Neural cell (in vitro differentiated cells): ENCODE results near the gene FREY1.

Source experiments
- POLR2AphosphoS5 ChIP-seq: IDR thresholded peaks from 2 replicates; pipeline ENCODE4 v1.6.1; 2012
- TAF1 ChIP-seq: IDR thresholded peaks from 2 replicates; pipeline ENCODE4 v1.6.1; 2012; ENCODE audit warnings: low read depth

DNA sequence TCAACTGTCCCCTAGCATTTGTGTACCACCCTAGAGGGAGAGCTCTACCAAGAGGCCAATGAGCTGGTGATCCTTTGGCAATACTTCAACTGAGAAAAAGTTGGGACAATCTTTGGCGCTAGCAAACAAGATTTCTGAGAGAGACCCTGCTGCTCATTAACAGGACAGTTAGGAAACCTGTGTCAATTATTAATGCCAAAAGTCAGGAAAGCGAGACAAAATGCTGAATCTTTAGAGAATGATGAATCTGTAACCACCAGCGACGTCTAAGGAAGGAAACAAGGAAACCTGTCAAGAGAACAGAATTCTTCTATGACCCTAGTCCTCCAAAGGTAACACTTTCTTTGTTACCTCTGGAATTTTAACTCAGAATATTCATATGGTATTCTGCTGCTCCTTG, 35.3 kb upstream of the FREY1 start:
- TF ChIP-seq TAF1 (no peak), POLR2AphosphoS5 (no peak)
